Type B pancreatic cell (in vitro differentiated cells): ENCODE results near the gene BMP6. TPM values are rescaled to one million over a fixed set of nuclear protein-coding genes. Genes with fewer than 3 reads are reported as not detected.

Experiments used
- DNase-seq: peaks from one replicate; pipeline ENCODE4 v3.0.0; 2021; ENCODE audit warnings: mixed read lengths; ENCODE audit not compliant: unreplicated experiment; ENCODE audit errors: extremely low spot score
- H3K27ac Mint-ChIP-seq: 2 replicates; pipeline ENCODE4 v1.8.0; 2021; ENCODE audit warnings: mild to moderate bottlenecking, mixed read lengths
- H3K27me3 Mint-ChIP-seq: 2 replicates; pipeline ENCODE4 v1.8.0; 2021; ENCODE audit warnings: mixed read lengths
- H3K36me3 Mint-ChIP-seq: 2 replicates; pipeline ENCODE4 v1.8.0; 2021; ENCODE audit warnings: mixed read lengths
- H3K4me1 Mint-ChIP-seq: one replicate; pipeline ENCODE4 v1.8.0; 2021; ENCODE audit warnings: mixed read lengths; ENCODE audit not compliant: unreplicated experiment
- H3K4me3 Mint-ChIP-seq: 2 replicates; pipeline ENCODE4 v1.8.0; 2021; ENCODE audit warnings: mild to moderate bottlenecking, mixed read lengths
- H3K9me3 Mint-ChIP-seq: 2 replicates; pipeline ENCODE4 v1.8.0; 2021; ENCODE audit warnings: mixed read lengths
- total RNA-seq: library from RNA; stranded (reverse); gene quantifications from 2 replicates; pipeline ENCODE4 v1.2.1, GENCODE V29; 2021; ENCODE audit warnings: low replicate concordance
- TF ChIP-seq, protein P1 (sequence below): fragments of 200-600 bp; sonication (generic); conservative IDR thresholded peaks from 2 replicates; pipeline ENCODE4 v1.5.0; 2021; ENCODE audit warnings: antibody characterized with exemption, mild to moderate bottlenecking

The BMP6 gene
- total RNA-seq, 1 donor from 2014 or later = 1.8 TPM

DNA sequence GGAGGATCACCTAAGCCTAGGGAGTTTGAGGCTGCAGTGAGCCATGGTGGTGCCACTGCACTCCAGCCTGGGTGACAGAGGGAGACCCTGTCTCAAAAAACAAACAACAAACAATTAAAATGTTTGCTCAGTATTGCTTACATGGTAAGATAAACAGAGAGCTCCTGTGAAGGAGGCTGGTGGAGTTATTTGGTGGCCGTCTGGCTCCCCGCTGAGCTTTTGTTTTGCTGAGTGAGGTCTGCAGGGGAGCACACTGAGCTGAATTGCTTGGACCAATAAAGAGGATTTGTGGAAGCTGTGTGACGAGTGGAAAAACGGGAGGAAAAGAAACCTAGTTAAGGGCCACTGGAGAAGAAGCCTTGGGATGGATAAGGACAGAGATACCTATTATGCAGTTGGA, 41.1 kb upstream of the BMP6 start:
- Mint-ChIP-seq H3K27ac (no peak overlapping the region), H3K27me3 (no peaks in the 10 kb centered on the region), H3K9me3 (no peaks in the 10 kb centered on the region), H3K36me3 (no peaks in the 10 kb centered on the region), H3K4me3 (no peak overlapping the region), H3K4me1 (no peaks in the 10 kb centered on the region)
- TF ChIP-seq, protein P1, sequence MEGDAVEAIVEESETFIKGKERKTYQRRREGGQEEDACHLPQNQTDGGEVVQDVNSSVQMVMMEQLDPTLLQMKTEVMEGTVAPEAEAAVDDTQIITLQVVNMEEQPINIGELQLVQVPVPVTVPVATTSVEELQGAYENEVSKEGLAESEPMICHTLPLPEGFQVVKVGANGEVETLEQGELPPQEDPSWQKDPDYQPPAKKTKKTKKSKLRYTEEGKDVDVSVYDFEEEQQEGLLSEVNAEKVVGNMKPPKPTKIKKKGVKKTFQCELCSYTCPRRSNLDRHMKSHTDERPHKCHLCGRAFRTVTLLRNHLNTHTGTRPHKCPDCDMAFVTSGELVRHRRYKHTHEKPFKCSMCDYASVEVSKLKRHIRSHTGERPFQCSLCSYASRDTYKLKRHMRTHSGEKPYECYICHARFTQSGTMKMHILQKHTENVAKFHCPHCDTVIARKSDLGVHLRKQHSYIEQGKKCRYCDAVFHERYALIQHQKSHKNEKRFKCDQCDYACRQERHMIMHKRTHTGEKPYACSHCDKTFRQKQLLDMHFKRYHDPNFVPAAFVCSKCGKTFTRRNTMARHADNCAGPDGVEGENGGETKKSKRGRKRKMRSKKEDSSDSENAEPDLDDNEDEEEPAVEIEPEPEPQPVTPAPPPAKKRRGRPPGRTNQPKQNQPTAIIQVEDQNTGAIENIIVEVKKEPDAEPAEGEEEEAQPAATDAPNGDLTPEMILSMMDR = no peak
- DNase-seq = no peak

DNA sequence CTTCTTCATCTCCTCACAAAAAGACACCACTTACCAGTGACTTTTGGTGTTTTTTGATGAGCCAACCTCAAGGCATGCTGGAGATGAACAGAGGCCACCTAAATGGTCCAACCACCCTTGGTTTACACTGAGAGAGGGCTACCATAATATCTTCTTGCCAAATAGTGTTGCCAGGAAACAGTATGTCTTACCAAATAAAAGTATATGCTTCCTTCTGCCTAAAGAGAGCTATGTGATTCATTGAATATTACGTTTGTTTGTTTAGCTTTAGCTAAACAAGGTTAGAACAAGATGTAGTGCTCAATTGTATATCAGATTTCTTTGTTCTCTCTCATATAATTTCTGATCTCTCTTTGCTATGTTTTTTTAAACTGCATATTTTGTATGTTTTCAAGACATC, 40.6 kb upstream of the BMP6 start:
- H3K9me3 Mint-ChIP-seq = no peaks in the 10 kb centered on the region
- no peak overlapping the region for H3K4me3 Mint-ChIP-seq
- no peak overlapping the region for H3K27ac Mint-ChIP-seq
- no peak for DNase-seq
- TF ChIP-seq, protein P1 = no peak
- no peaks in the 10 kb centered on the region for H3K36me3 Mint-ChIP-seq
- peaks cover under 1% of the 10 kb centered on the region for H3K4me1 Mint-ChIP-seq
- no peaks in the 10 kb centered on the region for H3K27me3 Mint-ChIP-seq

DNA sequence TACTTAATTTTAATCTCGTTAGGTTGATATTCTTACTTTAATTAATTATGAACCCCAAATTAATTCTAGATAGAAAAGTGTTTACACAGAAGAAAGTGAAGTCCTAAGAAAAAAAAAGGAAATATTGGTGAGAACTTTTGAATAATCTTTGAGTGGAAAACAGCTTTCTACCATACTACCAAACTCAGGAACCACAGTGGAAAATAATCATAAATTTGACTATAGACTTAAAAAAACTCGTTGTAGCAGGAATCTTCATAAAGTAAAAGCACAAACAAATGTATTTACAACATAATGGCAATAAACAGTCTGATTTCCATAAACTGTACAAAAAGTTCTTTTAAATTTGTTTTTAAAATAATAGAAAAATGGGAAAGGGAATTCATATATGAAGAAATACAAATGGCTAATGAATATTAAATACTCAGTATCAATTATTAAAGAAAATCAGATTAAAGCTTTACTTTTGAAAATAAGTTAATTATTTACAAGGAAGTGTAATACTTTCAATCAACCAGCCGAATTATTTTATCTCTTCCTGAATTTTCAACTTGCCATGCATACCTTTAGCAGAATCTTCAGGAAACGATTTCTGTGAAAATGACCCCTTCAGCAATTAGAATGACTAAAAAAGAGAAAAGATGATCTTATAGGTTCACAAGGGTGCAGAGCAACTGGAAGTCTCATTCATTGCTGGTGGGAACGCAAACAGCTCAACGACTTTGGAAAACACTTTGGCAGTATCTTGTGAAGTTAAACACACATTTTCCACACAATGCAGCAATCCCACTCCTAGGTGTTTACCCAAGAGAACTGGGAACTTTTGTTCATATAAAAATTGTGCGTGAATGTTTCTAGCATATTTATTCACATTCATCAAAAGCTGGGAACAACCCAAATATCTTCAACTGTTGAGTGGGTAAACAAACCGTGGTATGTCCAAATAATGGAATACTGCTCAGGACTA, 38.5 kb upstream of the BMP6 start:
- Mint-ChIP-seq H3K27ac (no peak overlapping the region), H3K36me3 (no peaks in the 10 kb centered on the region), H3K27me3 (peaks cover 3% of the 10 kb centered on the region), H3K4me3 (no peak overlapping the region), H3K4me1 (peaks cover 8% of the 10 kb centered on the region), H3K9me3 (peaks cover 5% of the 10 kb centered on the region)
- no peak for DNase-seq
- TF ChIP-seq, protein P1 = no peak

DNA sequence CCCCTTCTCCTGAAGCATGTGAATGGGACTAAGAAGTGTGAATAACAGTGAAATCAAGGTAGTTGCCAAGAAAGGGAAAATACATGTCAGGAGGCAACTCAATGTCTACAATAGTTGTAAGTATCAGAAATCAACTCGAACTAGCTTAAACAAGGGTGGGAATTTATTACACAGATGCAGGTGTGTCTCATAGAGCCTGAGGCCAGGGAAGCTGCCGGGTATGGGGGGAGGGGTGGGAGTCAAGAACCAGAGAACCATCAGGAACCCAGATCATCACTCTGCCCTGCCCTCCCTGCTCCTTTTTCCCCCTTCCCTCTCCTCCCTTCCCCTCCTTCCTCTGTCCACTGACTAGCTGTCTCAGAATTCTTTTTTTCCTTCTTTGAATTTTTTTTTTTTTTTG, 34.9 kb upstream of the BMP6 start:
- Mint-ChIP-seq H3K4me1 (peaks cover 8% of the 10 kb centered on the region), H3K27ac (no peak overlapping the region), H3K36me3 (no peaks in the 10 kb centered on the region), H3K27me3 (peaks cover 3% of the 10 kb centered on the region), H3K9me3 (peaks cover 5% of the 10 kb centered on the region), H3K4me3 (no peak overlapping the region)
- DNase-seq = no peak
- TF ChIP-seq, protein P1 = no peak

DNA sequence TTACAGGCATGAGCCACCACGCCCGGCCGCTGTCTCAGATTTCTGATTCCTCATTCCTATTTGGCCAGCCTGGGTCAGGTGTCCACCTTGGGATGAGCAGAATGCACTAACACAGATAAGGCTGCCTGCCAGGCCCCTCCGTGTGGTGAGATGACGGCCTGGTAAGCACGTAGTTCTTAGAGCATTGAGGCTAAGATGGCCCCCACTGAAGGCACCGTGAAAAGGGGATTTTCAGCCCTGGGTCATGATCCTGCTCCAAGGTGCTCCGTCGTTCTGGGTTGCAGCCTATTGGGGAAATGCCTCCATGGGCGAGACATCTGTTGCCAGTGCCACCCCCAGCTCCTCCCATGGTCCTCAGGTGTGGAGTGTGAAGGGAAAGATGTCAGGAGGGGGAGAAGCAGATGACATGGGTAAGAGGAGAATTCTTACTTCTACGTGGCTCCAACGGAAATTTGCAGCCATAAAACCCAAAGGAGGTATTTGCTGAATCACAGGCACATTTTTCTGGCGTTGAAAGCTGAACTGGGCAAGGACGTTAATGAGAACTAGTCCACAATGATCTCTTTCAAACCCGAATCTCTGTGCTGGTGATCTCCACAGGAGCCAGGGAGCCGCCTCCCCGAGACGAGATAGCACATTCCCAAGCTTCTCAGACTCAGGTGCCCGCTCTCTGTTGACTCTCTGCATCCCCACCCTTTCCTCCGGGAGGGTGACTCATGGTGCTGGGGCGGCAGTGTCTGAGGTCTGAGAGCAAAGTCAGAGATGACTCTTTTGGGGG, 34.0 kb upstream of the BMP6 start:
- no peak overlapping the region for H3K4me3 Mint-ChIP-seq
- H3K27ac Mint-ChIP-seq = no peak overlapping the region

More for the DNA sequence above, 34.0 kb upstream of the BMP6 start:
- Mint-ChIP-seq H3K9me3 (peaks cover 5% of the 10 kb centered on the region), H3K36me3 (no peaks in the 10 kb centered on the region), H3K27me3 (peaks cover 3% of the 10 kb centered on the region), H3K4me1 (peaks cover 8% of the 10 kb centered on the region)
- TF ChIP-seq, protein P1 = no peak
- DNase-seq = no peak
